Head of caudate nucleus (tissue), 42 donors: ENCODE measurements around the gene TUBB4A.
"Not testable (repeated sequence)": the region's sequence is repeated elsewhere in the genome, so short reads cannot be mapped to it uniquely, and the experiment has no call there.

Experiments
- DNase-seq, 42 donors: peaks; one replicate each; pipeline versions ENCODE4 v3.0.0 to v3.0.0-alpha.2; 2020 to 2021; ENCODE audit warnings: mixed read lengths in 7 of 42
- intact Hi-C: fragments of 100-400 bp; cut with DNase I; formaldehyde crosslinking; loops from one replicate; pipeline ENCODE4 v1.15.0; 2022

TUBB4A gene

GRCh38 chr19:6529351-6529750 is 27.2 kb upstream of the TUBB4A start:
- intact Hi-C loops = no loop called here
- no peak for DNase-seq

- intact Hi-C loops = no loop called here
- peak; percentile 43 to 86 (median 68) for DNase-seq
Measured at GRCh38 chr19:6528544-6529121, 26.5 kb upstream of the TUBB4A start.

GRCh38 chr19:6527893-6528543 is 25.9 kb upstream of the TUBB4A start:
- no peak for DNase-seq
- intact Hi-C loops = no loop called here

- DNase-seq = no peak
- intact Hi-C loops = no loop called here
Measured at GRCh38 chr19:6524311-6524710, 22.2 kb upstream of the TUBB4A start.

- intact Hi-C loops = no loop called here
- DNase-seq = no peak
Measured at GRCh38 chr19:6522712-6523111, 20.6 kb upstream of the TUBB4A start.

- DNase-seq = no peak
- intact Hi-C loops = no loop called here
Measured at GRCh38 chr19:6521718-6522646, 19.9 kb upstream of the TUBB4A start.

GRCh38 chr19:6519289-6519688 is 17.2 kb upstream of the TUBB4A start:
- intact Hi-C loops = no loop called here
- no peak for DNase-seq

GRCh38 chr19:6518145-6518911 is 16.2 kb upstream of the TUBB4A start:
- DNase-seq = no peak
- intact Hi-C loops = no loop called here

- intact Hi-C loops = loop anchor here (1.0 to 2.0 kb wide), 2 partner anchors 117 to 344 kb away; no protein-coding TSS in a partner anchor
- DNase-seq = peak; percentile 85 to 99 (median 96)
Measured at GRCh38 chr19:6516659-6517291, 14.7 kb upstream of the TUBB4A start.

GRCh38 chr19:6516018-6516658 is 14.0 kb upstream of the TUBB4A start:
- DNase-seq = peak; percentile 86 to 98 (median 96)
- intact Hi-C loops = loop anchor here (2.0 kb wide), 1 partner anchor 345 kb away; no protein-coding TSS in a partner anchor

GRCh38 chr19:6514926-6515544 is 12.9 kb upstream of the TUBB4A start:
- no peak for DNase-seq
- intact Hi-C loops = no loop called here

GRCh38 chr19:6514089-6514488 is 12.0 kb upstream of the TUBB4A start:
- intact Hi-C loops = no loop called here
- no peak for DNase-seq

GRCh38 chr19:6510618-6511017 is 8.5 kb upstream of the TUBB4A start:
- DNase-seq = no peak
- intact Hi-C loops = no loop called here

- DNase-seq = peak; percentile 81 to 98 (median 92)
- intact Hi-C loops = no loop called here
Measured at GRCh38 chr19:6509118-6509971, 7.2 kb upstream of the TUBB4A start.

GRCh38 chr19:6508028-6508771 is 6.1 kb upstream of the TUBB4A start:
- DNase-seq, intact Hi-C loops: not testable (repeated sequence)
